ENCODE results near the gene POLR3H. TPM values are rescaled to one million over a fixed set of nuclear protein-coding genes. Genes with fewer than 3 reads are reported as not detected.
A peak's percentile ranks its signal among the peaks of the same experiment; 100 is the strongest.

The POLR3H gene
- total RNA-seq, 1 experiment from 2014 or later: 10.8 TPM

GRCh38 chr22:41523464-41524221, 20.6 kb downstream of the POLR3H start:
- no peak for DNase-seq (ENCODE audit: extremely low read depth, low read depth)

DNA sequence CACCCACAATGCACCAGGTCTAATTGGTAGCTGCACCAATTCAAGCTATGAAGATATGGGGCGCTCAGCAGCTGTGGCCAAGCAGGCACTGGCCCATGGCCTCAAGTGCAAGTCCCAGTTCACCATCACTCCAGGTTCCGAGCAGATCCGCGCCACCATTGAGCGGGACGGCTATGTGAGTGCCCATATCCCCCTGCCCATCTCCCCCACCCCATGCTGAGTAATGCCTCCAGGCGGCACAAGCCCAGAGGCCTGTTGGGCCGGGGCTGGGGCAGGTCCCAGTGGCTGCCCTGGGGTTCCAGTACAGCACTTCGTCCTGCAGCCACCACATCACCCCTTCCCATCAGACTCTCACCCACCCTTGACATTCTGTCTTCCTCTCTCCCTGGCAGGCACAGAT, 21.5 kb downstream of the POLR3H start:
- no peak for DNase-seq (ENCODE audit: extremely low read depth, low read depth)

DNA sequence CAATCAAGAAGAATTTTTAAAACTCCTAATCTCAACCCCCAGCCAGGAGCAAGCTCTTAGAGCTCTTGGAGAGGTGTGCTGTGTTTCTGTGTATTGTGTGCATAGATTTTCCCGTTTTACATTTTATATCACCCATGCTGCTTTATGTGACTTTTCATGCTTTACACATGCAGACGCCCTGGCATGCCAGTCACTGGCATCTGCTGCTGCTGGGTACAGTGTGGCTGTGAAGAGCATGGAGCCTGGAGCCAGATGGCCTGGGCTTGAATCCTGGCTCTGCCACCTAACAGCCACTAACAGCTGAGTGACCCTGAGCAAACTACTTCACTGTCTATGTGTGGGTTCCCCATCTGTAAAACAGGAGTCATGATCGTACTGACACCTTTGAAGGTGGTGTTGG, 23.1 kb downstream of the POLR3H start:
- DNase-seq (ENCODE audit: extremely low read depth, low read depth): no peak

GRCh38 chr22:41518048-41518347, 26.3 kb downstream of the POLR3H start:
- no peak for DNase-seq (ENCODE audit: extremely low read depth, low read depth)

DNA sequence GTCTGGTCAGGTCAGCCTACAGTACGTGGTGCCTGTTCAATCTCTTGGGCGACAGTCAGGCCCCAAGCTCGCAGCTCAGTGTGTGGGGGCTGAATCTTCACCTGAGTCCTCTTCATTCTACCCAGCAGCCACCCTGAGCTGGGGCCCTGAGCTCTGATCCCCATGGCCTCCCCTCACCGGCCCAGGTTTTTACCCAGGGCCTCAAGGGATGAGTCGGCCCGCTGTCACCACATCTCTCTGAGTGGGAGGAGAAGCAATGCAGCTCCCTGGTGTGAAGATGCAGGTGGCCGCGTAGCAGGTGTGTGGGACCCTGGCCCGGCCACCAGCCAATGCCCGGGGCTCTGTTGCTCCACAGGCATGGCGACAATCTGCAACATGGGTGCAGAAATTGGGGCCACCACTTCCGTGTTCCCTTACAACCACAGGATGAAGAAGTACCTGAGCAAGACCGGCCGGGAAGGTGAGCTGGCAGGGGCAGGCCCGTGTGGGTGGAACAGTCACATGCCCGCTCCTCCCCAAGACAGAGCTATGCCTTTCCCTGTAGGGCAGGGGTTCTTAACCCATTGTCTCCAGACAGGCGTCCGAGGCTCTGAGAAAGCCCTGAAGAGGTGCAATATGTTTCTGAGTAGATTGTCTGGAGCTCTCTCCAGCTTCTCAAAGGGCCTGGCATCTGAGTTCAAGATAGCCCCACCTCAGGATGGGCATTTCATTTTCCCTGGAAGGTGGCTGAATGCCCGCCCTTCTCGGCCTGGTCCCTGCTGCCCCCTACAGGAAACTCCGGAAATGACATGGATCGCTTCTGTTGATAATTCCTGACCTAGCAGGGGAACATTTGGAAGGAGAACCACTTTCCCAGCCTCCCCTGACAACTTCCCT, 26.9 kb downstream of the POLR3H start:
- peak; percentile 47 for DNase-seq (ENCODE audit: extremely low read depth, low read depth)

- no peak for DNase-seq (ENCODE audit: extremely low read depth, low read depth)
Measured at GRCh38 chr22:41516462-41516861, 27.8 kb downstream of the POLR3H start.

GRCh38 chr22:41513391-41513790, 30.9 kb downstream of the POLR3H start:
- DNase-seq (ENCODE audit: extremely low read depth, low read depth): no peak

DNA sequence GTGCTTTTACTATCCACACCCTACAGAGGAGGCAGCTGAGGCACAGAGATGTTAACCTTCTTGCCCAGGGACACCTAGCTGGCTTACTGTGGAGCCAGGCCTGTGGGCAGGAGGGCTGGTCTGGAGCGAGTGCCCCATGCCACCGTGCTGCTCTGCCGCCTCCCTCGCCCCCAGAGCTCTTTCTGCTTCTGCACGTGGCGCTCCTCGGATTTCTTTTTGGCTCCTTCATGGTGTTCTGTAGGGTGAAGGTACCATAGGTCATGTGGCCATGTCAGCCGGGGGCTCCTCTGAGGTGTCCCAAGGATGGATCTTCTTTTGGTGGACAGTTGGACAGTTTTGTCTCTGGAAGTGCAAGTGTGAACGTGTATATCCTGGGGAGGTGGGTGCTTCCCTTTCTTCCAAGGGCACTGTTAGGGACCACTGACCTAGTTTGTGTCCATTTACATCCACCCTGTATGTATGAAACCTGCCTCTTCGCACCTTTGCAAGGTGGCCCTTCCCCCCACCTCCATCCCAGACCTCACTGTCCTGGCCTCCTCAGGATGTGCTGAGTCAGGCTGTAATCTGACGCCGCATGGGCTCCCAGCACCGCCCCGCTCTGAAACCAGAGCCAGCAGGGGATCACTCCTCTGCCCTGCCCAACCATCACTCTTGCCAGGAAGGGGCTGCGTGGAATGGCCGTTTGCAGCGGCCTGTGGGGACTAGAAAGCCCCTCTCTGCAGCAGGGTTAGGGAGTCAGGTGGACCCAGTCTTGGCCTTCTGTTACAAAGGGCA, 31.7 kb downstream of the POLR3H start:
- DNase-seq (ENCODE audit: extremely low read depth, low read depth): peak; percentile 56

GRCh38 chr22:41511521-41511968, 32.7 kb downstream of the POLR3H start:
- DNase-seq (ENCODE audit: extremely low read depth, low read depth): no peak

DNA sequence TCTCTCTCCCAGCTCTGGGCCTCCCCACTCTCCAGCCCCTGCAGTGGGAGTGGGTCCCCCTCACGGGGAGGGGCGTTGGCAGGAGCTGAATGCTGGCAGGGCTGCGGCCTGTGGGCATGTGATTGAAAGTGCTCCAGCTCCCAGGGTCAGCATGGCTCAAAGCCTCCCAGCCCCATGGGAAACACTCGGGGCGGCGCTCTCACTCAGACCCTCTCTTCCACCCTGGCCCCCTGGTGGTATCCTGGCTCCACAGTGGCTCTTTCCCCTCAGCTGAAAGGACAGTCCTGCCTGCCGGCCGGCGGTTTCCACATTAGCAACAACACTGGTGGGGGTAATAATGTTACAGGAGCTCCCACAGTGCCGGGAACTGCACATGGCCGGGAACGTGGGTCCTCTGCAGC, 35.5 kb downstream of the POLR3H start:
- no peak for DNase-seq (ENCODE audit: extremely low read depth, low read depth)

DNA sequence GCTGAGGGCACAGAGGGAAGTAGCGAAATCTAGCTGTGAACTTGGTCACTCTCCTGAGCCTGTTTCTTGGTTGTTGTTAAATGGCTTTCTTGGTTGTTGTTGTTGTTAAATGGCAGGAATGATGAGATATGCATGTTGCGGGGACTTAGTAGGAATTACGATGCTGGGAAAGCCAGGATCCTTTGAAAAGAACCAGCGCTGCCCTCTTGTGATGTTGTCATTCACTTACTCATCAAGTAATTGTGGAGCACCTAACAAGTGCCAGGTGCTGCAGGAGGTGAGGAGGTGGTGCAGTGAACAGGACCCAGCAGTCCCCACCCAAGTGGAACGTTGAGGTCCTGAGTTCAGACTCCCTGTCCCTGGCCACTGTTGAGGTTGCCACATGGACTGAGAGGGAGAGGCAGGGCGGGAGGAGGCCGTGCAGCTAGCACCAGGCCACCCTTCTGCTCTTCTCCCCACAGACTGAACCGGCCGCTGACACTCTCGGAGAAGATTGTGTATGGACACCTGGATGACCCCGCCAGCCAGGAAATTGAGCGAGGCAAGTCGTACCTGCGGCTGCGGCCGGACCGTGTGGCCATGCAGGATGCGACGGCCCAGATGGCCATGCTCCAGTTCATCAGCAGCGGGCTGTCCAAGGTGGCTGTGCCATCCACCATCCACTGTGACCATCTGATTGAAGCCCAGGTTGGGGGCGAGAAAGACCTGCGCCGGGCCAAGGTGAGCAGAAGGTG, 36.8 kb downstream of the POLR3H start:
- DNase-seq (ENCODE audit: extremely low read depth, low read depth): no peak

DNA sequence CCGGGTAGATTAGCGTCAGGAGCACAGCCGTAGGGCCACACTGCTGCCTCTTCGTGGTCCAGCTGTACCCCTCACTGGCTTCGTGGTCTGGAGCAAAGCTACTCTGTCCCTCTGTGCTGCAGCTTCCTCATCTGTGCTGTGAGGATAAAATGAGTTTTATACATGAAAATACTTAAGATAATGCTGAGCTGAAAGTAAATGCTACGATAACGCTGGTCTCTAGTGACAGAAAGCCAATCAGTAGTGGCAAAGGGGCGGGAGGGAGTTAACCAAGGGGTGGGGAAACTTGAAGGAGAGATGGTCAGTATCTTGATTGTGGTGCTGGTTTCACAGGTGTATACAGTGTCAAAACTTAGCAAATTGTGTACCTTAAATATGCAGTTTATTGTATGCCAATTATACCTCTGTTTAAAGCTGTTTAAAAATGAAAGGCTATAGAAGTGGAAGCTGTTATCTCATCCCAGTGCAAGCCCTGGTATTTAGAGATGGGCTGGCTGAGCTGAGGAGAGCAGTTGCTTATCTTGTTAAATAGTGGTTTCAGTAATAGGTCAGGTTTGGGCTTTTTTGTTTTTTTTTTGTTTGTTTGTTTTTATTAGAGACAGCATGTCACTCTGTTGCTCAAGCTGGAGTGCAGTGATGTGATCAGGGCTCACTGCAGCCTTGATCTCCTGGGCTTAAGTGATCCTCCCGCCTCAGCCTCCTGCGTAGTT, 38.6 kb downstream of the POLR3H start:
- no peak for DNase-seq (ENCODE audit: extremely low read depth, low read depth)

DNA sequence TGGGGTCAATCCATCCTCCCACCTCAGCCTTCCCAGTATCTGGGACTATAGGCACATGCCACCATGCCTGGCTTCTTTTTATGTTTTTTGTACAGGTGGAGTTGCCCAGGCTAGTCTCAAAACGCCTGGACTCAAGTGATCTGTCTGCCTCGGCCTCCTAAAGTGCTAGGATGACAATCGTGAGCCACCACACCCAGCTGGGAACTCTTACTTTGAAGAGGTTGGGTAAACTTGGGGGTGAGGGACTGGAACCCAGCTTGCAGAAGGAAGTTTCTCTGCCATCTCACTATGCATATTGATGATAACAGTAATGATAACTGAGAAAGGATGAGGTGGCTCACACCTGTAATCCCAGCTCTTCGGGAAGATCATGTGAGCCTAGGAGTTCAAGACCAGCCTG, 39.5 kb downstream of the POLR3H start:
- no peak for DNase-seq (ENCODE audit: extremely low read depth, low read depth)

- peak; percentile 17 for DNase-seq (ENCODE audit: extremely low read depth, low read depth)
Measured at GRCh38 chr22:41504397-41504796, 39.9 kb downstream of the POLR3H start.

DNA sequence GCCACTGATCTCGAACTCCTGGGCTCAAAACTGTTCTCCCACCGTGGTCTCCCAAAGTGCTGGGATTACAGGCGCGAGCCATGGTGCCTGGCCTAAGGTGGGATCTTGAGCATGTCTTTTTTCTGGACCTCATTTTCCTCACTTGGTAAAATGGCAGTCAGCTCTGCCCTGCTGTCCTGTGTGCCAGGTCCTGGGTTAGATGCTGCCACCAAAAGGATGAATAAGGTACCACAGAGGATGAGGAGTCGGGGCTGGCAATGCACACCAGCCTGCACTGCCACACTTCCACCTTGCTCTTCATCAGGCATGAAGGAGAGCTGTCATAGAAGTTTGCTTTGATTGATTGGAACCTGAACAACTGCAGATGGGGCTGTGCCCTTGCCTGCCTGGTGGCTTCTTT, 43.1 kb downstream of the POLR3H start:
- peak; percentile 36 for DNase-seq (ENCODE audit: extremely low read depth, low read depth)

DNA sequence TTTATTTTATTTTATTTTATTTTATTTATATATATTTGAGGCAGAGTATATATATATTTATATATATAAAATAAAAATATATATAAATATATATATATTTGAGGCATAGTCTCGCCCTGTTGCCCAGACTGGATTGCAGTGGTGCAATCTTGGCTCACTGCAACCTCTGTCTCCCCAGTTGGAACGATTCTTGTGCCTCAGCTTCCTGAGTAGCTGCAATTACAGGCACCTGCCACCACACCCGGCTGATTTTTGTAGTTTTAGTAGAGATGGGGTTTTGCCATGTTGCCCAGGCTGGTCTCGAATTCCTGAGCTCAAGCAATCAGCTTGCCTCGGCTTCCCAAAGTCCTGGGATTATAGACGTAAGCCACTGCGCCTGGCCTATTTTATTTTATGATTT, 44.0 kb downstream of the POLR3H start:
- DNase-seq (ENCODE audit: extremely low read depth, low read depth): no peak

- DNase-seq (ENCODE audit: extremely low read depth, low read depth): no peak
Measured at GRCh38 chr22:41499624-41500280, 44.5 kb downstream of the POLR3H start.

- DNase-seq (ENCODE audit: extremely low read depth, low read depth): no peak
Measured at GRCh38 chr22:41498303-41498835, 45.9 kb downstream of the POLR3H start.

Data from NCI-H460 (cell line).